H9 (cell line): Measurements from ENCODE around the gene HNRNPR. TPM values are rescaled to one million over a fixed set of nuclear protein-coding genes. Genes with fewer than 3 reads are reported as not detected.

Experiments
- DNase-seq: peaks from one replicate; pipeline ENCODE4 v3.0.0-alpha.2; 2017
- H2AFZ ChIP-seq: one replicate; pipeline ENCODE4 v1.6.1; 2013; ENCODE audit warnings: mild to moderate bottlenecking, low read length, control low read depth, moderate library complexity
- H2AK5ac ChIP-seq: 2 replicates; pipeline ENCODE4 v1.6.1; 2013; ENCODE audit warnings: low read length, control low read depth, mixed read lengths; ENCODE audit not compliant: insufficient read length
- H2BK120ac ChIP-seq: one replicate; pipeline ENCODE4 v1.6.1; 2013; ENCODE audit warnings: low read depth, mild to moderate bottlenecking, low read length, control low read depth, inconsistent platforms; ENCODE audit not compliant: poor library complexity, severe bottlenecking
- H2BK12ac ChIP-seq: 2 replicates; pipeline ENCODE4 v1.6.1; 2013; ENCODE audit warnings: low read length, control low read depth, mixed read lengths, low read depth; ENCODE audit not compliant: insufficient read length
- H2BK15ac ChIP-seq: 2 replicates; pipeline ENCODE4 v1.6.1; 2013; ENCODE audit warnings: low read depth, low read length, control low read depth
- H2BK20ac ChIP-seq: one replicate; pipeline ENCODE4 v1.6.1; 2013; ENCODE audit warnings: low read depth, mild to moderate bottlenecking, low read length, control low read depth, inconsistent platforms; ENCODE audit not compliant: poor library complexity, severe bottlenecking
- H2BK5ac ChIP-seq: 2 replicates; pipeline ENCODE4 v1.6.1; 2013; ENCODE audit warnings: low read length, control low read depth, mixed read lengths; ENCODE audit not compliant: insufficient read length
- H3K14ac ChIP-seq: 2 replicates; pipeline ENCODE4 v1.6.1; 2013; ENCODE audit warnings: low read length, control low read depth; ENCODE audit not compliant: insufficient read depth
- H3K18ac ChIP-seq: 2 replicates; pipeline ENCODE4 v1.6.1; 2013; ENCODE audit warnings: low read depth, mild to moderate bottlenecking, mixed read lengths, low read length, control low read depth; ENCODE audit not compliant: insufficient read length
- H3K23ac ChIP-seq: 2 replicates; pipeline ENCODE4 v1.6.1; 2013; ENCODE audit warnings: low read length, control low read depth, mixed read lengths, low read depth; ENCODE audit not compliant: insufficient read length
- H3K23me2 ChIP-seq: 2 replicates; pipeline ENCODE4 v1.6.1; 2013; ENCODE audit warnings: low read depth, mild to moderate bottlenecking, mixed read lengths, low read length, control low read depth; ENCODE audit not compliant: insufficient read length, poor library complexity, severe bottlenecking
- H3K27ac ChIP-seq: 2 replicates; pipeline ENCODE4 v1.5.1; 2013; ENCODE audit warnings: low read length, control low read depth, mixed read lengths, low read depth; ENCODE audit not compliant: insufficient read length
- H3K27me3 ChIP-seq: 2 replicates; pipeline ENCODE4 v1.6.1; 2013; ENCODE audit warnings: low read length, control low read depth, inconsistent platforms; ENCODE audit not compliant: insufficient read depth
- H3K4ac ChIP-seq: 2 replicates; pipeline ENCODE4 v1.6.1; 2013; ENCODE audit warnings: low read depth, mild to moderate bottlenecking, control low read depth, inconsistent platforms, low read length, moderate library complexity
- H3K4me1 ChIP-seq: 2 replicates; pipeline ENCODE4 v1.6.1; 2013; ENCODE audit warnings: low read length, control low read depth, inconsistent platforms; ENCODE audit not compliant: insufficient read depth
- H3K4me2 ChIP-seq: 2 replicates; pipeline ENCODE4 v1.6.1; 2013; ENCODE audit warnings: low read length, control low read depth, mixed read lengths; ENCODE audit not compliant: insufficient read length, insufficient read depth
- H3K56ac ChIP-seq: 2 replicates; pipeline ENCODE4 v1.6.1; 2013; ENCODE audit warnings: low read depth, mild to moderate bottlenecking, mixed read lengths, low read length, control low read depth; ENCODE audit not compliant: insufficient read length
- H3K79me1 ChIP-seq: 2 replicates; pipeline ENCODE4 v1.6.1; 2013; ENCODE audit warnings: low read depth, mild to moderate bottlenecking, moderate library complexity, low read length, control low read depth, inconsistent platforms; ENCODE audit not compliant: insufficient read depth, poor library complexity, severe bottlenecking
- H3K79me2 ChIP-seq: 2 replicates; pipeline ENCODE4 v1.6.1; 2013; ENCODE audit warnings: low read length, control low read depth, inconsistent platforms; ENCODE audit not compliant: insufficient read depth
- H3K9ac ChIP-seq: 2 replicates; pipeline ENCODE4 v1.6.1; 2013; ENCODE audit warnings: low read length, control low read depth, mixed read lengths; ENCODE audit not compliant: insufficient read length; ENCODE audit errors: extremely low read depth
- H3K9me3 ChIP-seq: one replicate; pipeline ENCODE4 v1.6.1; 2013; ENCODE audit warnings: low read depth, low read length, inconsistent platforms; ENCODE audit not compliant: control insufficient read depth
- H3T11ph ChIP-seq: one replicate; pipeline ENCODE4 v1.6.1; 2013; ENCODE audit warnings: mild to moderate bottlenecking, low read length, control low read depth, inconsistent platforms
- H4K20me1 ChIP-seq: one replicate; pipeline ENCODE4 v1.6.1; 2013; ENCODE audit not compliant: control insufficient read depth, insufficient read length, insufficient read depth
- H4K5ac ChIP-seq: 2 replicates; pipeline ENCODE4 v1.6.1; 2013; ENCODE audit warnings: low read depth, mild to moderate bottlenecking, mixed read lengths, low read length, control low read depth; ENCODE audit not compliant: insufficient read length
- H4K8ac ChIP-seq: replicated peaks from 2 replicates; pipeline ENCODE4 v1.6.1; 2013; ENCODE audit warnings: low read length, control low read depth, mixed read lengths, low read depth; ENCODE audit not compliant: insufficient read length
- H4K91ac ChIP-seq: 2 replicates; pipeline ENCODE4 v1.6.1; 2013; ENCODE audit warnings: low read depth, mild to moderate bottlenecking, moderate library complexity, mixed read lengths, low read length, control low read depth; ENCODE audit not compliant: insufficient read length
- H3K27ac Mint-ChIP-seq, 3 experiments: 2 replicates in 2 of 3; 3 replicates in 1 of 3; pipeline ENCODE4 v1.8.0; 2020 to 2021; ENCODE audit warnings: mixed read lengths in 3 of 3, mild to moderate bottlenecking in 1 of 3, moderate library complexity in 1 of 3
- H3K27me3 Mint-ChIP-seq: 2 replicates; pipeline ENCODE4 v1.8.0; 2021; ENCODE audit warnings: low read depth, mild to moderate bottlenecking, moderate library complexity, mixed read lengths
- H3K36me3 Mint-ChIP-seq, 3 experiments: 2 replicates in 2 of 3; 3 replicates in 1 of 3; pipeline ENCODE4 v1.8.0; 2020 to 2021; ENCODE audit warnings: low read depth in 3 of 3, mixed read lengths in 3 of 3; ENCODE audit not compliant: insufficient read depth in 1 of 3
- H3K4me1 Mint-ChIP-seq, 2 experiments: 2 replicates each; pipeline ENCODE4 v1.8.0; 2020; ENCODE audit warnings: mixed read lengths in 2 of 2
- H3K4me3 Mint-ChIP-seq, 2 experiments: 2 replicates in 1 of 2; 3 replicates in 1 of 2; pipeline ENCODE4 v1.8.0; 2020 to 2021; ENCODE audit warnings: mild to moderate bottlenecking in 2 of 2, mixed read lengths in 2 of 2, moderate library complexity in 1 of 2
- H3K9me3 Mint-ChIP-seq, 2 experiments: 2 replicates in 1 of 2; 3 replicates in 1 of 2; pipeline ENCODE4 v1.8.0; 2020; ENCODE audit warnings: mild to moderate bottlenecking in 2 of 2, mixed read lengths in 2 of 2, moderate library complexity in 1 of 2
- CTCF ChIP-seq: fragments of 200-600 bp; sonication (generic); conservative IDR thresholded peaks from 3 replicates; pipeline ENCODE4 v1.8.0; 2021; ENCODE audit warnings: antibody characterized with exemption, mild to moderate bottlenecking
- WGBS: extraction: QIAGEN DNeasy Blood & Tissue Kit; methylation state at CpG from one replicate; pipeline ENCODE4 v1.1.7; 2013; ENCODE audit warnings: missing lambda C conversion rate, low lambda C conversion rate, mixed read lengths; ENCODE audit not compliant: insufficient read length; ENCODE audit errors: extremely low coverage; 5-methylcytosine and 5-hydroxymethylcytosine counted together
- total RNA-seq: library from RNA; stranded (reverse); gene quantifications from 2 replicates; pipeline ENCODE4 v1.2.1, GENCODE V29; 2021

The HNRNPR gene
- total RNA-seq, 1 experiment from 2014 or later = 196 TPM

GRCh38 chr1:23381233-23381885 lies 37.3 kb upstream of the HNRNPR start:
- no CpG with 5 or more reads among the region's 5 CpGs for WGBS

More at GRCh38 chr1:23381233-23381885, 37.3 kb upstream of the HNRNPR start:
- H3K27me3 Mint-ChIP-seq = no peaks in the 10 kb centered on the region
- no peak overlapping the region for H3K56ac ChIP-seq
- no peaks in the 10 kb centered on the region for H4K20me1 ChIP-seq
- H2BK5ac ChIP-seq = no peak overlapping the region
- no peak overlapping the region for H2AK5ac ChIP-seq
- no peak for TF ChIP-seq CTCF
- H3K4me1 Mint-ChIP-seq = no peaks in the 10 kb centered on the region
- no peaks in the 10 kb centered on the region for H3K79me1 ChIP-seq
- H3K4me2 ChIP-seq = no peak overlapping the region
- H3K36me3 Mint-ChIP-seq = no peaks in the 10 kb centered on the region
- no peak overlapping the region for H4K91ac ChIP-seq
- H2BK15ac ChIP-seq = no peak overlapping the region
- no peak overlapping the region for H4K8ac ChIP-seq
- H2AFZ ChIP-seq = no peak overlapping the region
- DNase-seq = no peak
- no peaks in the 10 kb centered on the region for H3K9me3 Mint-ChIP-seq
- no peak overlapping the region for H3K27ac Mint-ChIP-seq
- H3K9ac ChIP-seq = no peak overlapping the region
- H3K4me3 Mint-ChIP-seq = no peak overlapping the region
- no peak overlapping the region for H2BK20ac ChIP-seq
- no peak overlapping the region for H3T11ph ChIP-seq
- H3K23me2 ChIP-seq = no peaks in the 10 kb centered on the region
- no peaks in the 10 kb centered on the region for H3K4me1 ChIP-seq
- no peak overlapping the region for H2BK12ac ChIP-seq
- no peak overlapping the region for H3K14ac ChIP-seq
- no peak overlapping the region for H3K18ac ChIP-seq
- H3K4ac ChIP-seq = no peak overlapping the region
- no peaks in the 10 kb centered on the region for H3K9me3 ChIP-seq
- no peak overlapping the region for H2BK120ac ChIP-seq
- no peak overlapping the region for H3K27ac ChIP-seq
- no peaks in the 10 kb centered on the region for H3K79me2 ChIP-seq
- no peak overlapping the region for H4K5ac ChIP-seq
- H3K27me3 ChIP-seq = peaks cover 27% of the 10 kb centered on the region; the same call in 1 of the 2 replicates
- H3K23ac ChIP-seq = no peak overlapping the region
